ENCODE measurements around the gene ZSCAN4. TPM values are rescaled to one million over a fixed set of nuclear protein-coding genes. Genes with fewer than 3 reads are reported as not detected.

The ZSCAN4 gene
- total and polyA plus RNA-seq, 9 of the 15 experiments (the other 6 are each of a cell fraction or from before 2014, with no cell fraction given) = not detected

DNA sequence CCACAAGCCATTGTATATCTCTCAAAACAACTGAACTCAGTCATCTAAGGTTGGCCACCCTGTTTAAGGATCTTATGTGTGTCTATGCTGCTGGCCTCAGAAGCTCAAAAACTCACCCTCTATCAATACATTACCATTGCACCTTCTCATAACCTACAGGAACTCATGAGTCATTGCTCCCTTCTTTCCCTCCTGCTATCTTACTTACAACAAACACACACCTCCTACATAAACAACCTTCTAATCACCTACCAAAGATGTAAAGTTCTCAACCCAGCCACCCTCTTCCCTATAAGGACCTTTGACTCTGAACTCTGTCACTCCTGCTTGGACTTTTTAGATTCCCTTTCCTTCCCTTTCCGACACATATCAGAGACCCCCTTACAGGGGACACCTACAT, 13.3 kb upstream of the ZSCAN4 start (continued):
- TF ChIP-seq, protein P1, sequence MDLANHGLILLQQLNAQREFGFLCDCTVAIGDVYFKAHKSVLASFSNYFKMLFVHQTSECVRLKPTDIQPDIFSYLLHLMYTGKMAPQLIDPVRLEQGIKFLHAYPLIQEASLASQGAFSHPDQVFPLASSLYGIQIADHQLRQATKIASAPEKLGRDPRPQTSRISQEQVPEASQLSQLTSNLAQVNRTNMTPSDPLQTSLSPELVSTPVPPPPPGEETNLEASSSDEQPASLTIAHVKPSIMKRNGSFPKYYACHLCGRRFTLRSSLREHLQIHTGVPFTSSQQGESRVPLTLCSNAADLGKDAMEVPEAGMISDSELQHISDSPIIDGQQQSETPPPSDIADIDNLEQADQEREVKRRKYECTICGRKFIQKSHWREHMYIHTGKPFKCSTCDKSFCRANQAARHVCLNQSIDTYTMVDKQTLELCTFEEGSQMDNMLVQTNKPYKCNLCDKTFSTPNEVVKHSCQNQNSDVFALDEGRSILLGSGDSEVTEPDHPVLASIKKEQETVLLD (IDR thresholded peaks at IDR 0.05) = no peak
- TF ChIP-seq ARID1B (IDR thresholded peaks at IDR 0.05) (peak; percentile 80), BMI1 (IDR thresholded peaks at IDR 0.05; ENCODE audit: low read length) (no peak), PHF21A (IDR thresholded peaks at IDR 0.05; ENCODE audit: borderline replicate concordance, low read depth) (no peak), ETS2 (tag; IDR thresholded peaks at IDR 0.05; ENCODE audit: borderline replicate concordance, poor library complexity, severe bottlenecking) (no peak), RBBP5 (IDR thresholded peaks at IDR 0.05; ENCODE audit: borderline replicate concordance, insufficient read depth, low read length, poor library complexity, severe bottlenecking) (no peak), MBD2 (IDR thresholded peaks at IDR 0.05; ENCODE audit: borderline replicate concordance, low read depth) (no peak), MAZ (CRISPR knock-in tag; conservative IDR thresholded peaks at IDR 0.05 in 1 of 2, IDR thresholded peaks at IDR 0.05 in 1 of 2) (no peak), PRMT5 (CRISPR knock-in tag; IDR thresholded peaks at IDR 0.05) (no peak), ZNF77 (CRISPR knock-in tag; IDR thresholded peaks at IDR 0.05) (no peak), ZSCAN29 (IDR thresholded peaks at IDR 0.05) (no peak), SMARCE1 (IDR thresholded peaks at IDR 0.05) (no peak)
- TF ChIP-seq, protein P2, sequence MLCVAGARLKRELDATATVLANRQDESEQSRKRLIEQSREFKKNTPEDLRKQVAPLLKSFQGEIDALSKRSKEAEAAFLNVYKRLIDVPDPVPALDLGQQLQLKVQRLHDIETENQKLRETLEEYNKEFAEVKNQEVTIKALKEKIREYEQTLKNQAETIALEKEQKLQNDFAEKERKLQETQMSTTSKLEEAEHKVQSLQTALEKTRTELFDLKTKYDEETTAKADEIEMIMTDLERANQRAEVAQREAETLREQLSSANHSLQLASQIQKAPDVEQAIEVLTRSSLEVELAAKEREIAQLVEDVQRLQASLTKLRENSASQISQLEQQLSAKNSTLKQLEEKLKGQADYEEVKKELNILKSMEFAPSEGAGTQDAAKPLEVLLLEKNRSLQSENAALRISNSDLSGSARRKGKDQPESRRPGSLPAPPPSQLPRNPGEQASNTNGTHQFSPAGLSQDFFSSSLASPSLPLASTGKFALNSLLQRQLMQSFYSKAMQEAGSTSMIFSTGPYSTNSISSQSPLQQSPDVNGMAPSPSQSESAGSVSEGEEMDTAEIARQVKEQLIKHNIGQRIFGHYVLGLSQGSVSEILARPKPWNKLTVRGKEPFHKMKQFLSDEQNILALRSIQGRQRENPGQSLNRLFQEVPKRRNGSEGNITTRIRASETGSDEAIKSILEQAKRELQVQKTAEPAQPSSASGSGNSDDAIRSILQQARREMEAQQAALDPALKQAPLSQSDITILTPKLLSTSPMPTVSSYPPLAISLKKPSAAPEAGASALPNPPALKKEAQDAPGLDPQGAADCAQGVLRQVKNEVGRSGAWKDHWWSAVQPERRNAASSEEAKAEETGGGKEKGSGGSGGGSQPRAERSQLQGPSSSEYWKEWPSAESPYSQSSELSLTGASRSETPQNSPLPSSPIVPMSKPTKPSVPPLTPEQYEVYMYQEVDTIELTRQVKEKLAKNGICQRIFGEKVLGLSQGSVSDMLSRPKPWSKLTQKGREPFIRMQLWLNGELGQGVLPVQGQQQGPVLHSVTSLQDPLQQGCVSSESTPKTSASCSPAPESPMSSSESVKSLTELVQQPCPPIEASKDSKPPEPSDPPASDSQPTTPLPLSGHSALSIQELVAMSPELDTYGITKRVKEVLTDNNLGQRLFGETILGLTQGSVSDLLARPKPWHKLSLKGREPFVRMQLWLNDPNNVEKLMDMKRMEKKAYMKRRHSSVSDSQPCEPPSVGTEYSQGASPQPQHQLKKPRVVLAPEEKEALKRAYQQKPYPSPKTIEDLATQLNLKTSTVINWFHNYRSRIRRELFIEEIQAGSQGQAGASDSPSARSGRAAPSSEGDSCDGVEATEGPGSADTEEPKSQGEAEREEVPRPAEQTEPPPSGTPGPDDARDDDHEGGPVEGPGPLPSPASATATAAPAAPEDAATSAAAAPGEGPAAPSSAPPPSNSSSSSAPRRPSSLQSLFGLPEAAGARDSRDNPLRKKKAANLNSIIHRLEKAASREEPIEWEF (CRISPR knock-in tag; IDR thresholded peaks at IDR 0.05) = no peak
- TF ChIP-seq, protein P3, sequence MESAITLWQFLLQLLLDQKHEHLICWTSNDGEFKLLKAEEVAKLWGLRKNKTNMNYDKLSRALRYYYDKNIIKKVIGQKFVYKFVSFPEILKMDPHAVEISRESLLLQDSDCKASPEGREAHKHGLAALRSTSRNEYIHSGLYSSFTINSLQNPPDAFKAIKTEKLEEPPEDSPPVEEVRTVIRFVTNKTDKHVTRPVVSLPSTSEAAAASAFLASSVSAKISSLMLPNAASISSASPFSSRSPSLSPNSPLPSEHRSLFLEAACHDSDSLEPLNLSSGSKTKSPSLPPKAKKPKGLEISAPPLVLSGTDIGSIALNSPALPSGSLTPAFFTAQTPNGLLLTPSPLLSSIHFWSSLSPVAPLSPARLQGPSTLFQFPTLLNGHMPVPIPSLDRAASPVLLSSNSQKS (CRISPR knock-in tag; IDR thresholded peaks at IDR 0.05) = no peak
- TF ChIP-seq, protein P4, sequence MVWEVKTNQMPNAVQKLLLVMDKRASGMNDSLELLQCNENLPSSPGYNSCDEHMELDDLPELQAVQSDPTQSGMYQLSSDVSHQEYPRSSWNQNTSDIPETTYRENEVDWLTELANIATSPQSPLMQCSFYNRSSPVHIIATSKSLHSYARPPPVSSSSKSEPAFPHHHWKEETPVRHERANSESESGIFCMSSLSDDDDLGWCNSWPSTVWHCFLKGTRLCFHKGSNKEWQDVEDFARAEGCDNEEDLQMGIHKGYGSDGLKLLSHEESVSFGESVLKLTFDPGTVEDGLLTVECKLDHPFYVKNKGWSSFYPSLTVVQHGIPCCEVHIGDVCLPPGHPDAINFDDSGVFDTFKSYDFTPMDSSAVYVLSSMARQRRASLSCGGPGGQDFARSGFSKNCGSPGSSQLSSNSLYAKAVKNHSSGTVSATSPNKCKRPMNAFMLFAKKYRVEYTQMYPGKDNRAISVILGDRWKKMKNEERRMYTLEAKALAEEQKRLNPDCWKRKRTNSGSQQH (CRISPR knock-in tag; IDR thresholded peaks at IDR 0.05) = no peak
- TF ChIP-seq, protein P5, sequence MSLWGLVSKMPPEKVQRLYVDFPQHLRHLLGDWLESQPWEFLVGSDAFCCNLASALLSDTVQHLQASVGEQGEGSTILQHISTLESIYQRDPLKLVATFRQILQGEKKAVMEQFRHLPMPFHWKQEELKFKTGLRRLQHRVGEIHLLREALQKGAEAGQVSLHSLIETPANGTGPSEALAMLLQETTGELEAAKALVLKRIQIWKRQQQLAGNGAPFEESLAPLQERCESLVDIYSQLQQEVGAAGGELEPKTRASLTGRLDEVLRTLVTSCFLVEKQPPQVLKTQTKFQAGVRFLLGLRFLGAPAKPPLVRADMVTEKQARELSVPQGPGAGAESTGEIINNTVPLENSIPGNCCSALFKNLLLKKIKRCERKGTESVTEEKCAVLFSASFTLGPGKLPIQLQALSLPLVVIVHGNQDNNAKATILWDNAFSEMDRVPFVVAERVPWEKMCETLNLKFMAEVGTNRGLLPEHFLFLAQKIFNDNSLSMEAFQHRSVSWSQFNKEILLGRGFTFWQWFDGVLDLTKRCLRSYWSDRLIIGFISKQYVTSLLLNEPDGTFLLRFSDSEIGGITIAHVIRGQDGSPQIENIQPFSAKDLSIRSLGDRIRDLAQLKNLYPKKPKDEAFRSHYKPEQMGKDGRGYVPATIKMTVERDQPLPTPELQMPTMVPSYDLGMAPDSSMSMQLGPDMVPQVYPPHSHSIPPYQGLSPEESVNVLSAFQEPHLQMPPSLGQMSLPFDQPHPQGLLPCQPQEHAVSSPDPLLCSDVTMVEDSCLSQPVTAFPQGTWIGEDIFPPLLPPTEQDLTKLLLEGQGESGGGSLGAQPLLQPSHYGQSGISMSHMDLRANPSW (CRISPR knock-in tag; IDR thresholded peaks at IDR 0.05) = no peak
